NCI-H524 (cell line): ENCODE data around the gene LRIG3.
A peak's percentile ranks its signal among the peaks of the same experiment; 100 is the strongest.
"Not testable (repeated sequence)": the region's sequence is repeated elsewhere in the genome, so short reads cannot be mapped to it uniquely, and the experiment has no call there.

Source experiments
- DNase-seq, 2 experiments: peaks; one replicate each; lab custom pipeline; 2025; lab: John Stamatoyannopoulos, UW

Gene LRIG3

GRCh38 chr12:58906917-58907316 lies 13.4 kb downstream of the LRIG3 start:
- no peak for DNase-seq

GRCh38 chr12:58905422-58905821 lies 14.9 kb downstream of the LRIG3 start:
- no peak for DNase-seq

- not testable (repeated sequence) for DNase-seq
Observed at GRCh38 chr12:58902726-58903125, 17.6 kb downstream of the LRIG3 start.

GRCh38 chr12:58901664-58902063 lies 18.6 kb downstream of the LRIG3 start:
- no peak for DNase-seq

- no peak for DNase-seq
Observed at GRCh38 chr12:58897969-58898368, 22.3 kb downstream of the LRIG3 start.

- DNase-seq: no peak
Observed at GRCh38 chr12:58896278-58896677, 24.0 kb downstream of the LRIG3 start.

- no peak for DNase-seq
Observed at GRCh38 chr12:58895053-58895452, 25.3 kb downstream of the LRIG3 start.

GRCh38 chr12:58894040-58894439 lies 26.3 kb downstream of the LRIG3 start:
- DNase-seq: no peak

GRCh38 chr12:58893495-58893894 lies 26.8 kb downstream of the LRIG3 start:
- no peak for DNase-seq

- DNase-seq: peak; percentile 1 to 66
Observed at GRCh38 chr12:58889557-58889956, 30.7 kb downstream of the LRIG3 start.

GRCh38 chr12:58888131-58888783 lies 32.0 kb downstream of the LRIG3 start:
- no peak for DNase-seq

- DNase-seq: no peak
Observed at GRCh38 chr12:58887068-58887467, 33.2 kb downstream of the LRIG3 start.

GRCh38 chr12:58886474-58886873 lies 33.8 kb downstream of the LRIG3 start:
- no peak for DNase-seq

- DNase-seq: no peak
Observed at GRCh38 chr12:58884916-58885315, 35.4 kb downstream of the LRIG3 start.

- no peak for DNase-seq
Observed at GRCh38 chr12:58883576-58884334, 36.5 kb downstream of the LRIG3 start.

GRCh38 chr12:58882826-58883225 lies 37.5 kb downstream of the LRIG3 start:
- DNase-seq: no peak

GRCh38 chr12:58881816-58882215 lies 38.5 kb downstream of the LRIG3 start:
- no peak for DNase-seq

- no peak for DNase-seq
Observed at GRCh38 chr12:58880639-58881038, 39.7 kb downstream of the LRIG3 start.

GRCh38 chr12:58877243-58877743 lies 43.0 kb downstream of the LRIG3 start:
- no peak for DNase-seq

- DNase-seq: no peak
Observed at GRCh38 chr12:58873496-58873895, 46.8 kb downstream of the LRIG3 start.

- DNase-seq: no peak
Observed at GRCh38 chr12:58871556-58871955, 48.7 kb downstream of the LRIG3 start.

GRCh38 chr12:58870595-58870994 lies 49.7 kb downstream of the LRIG3 start:
- no peak for DNase-seq

GRCh38 chr12:58860788-58861240 lies 59.5 kb downstream of the LRIG3 start:
- no peak for DNase-seq
